ENCODE results near the gene TMEM51.

Gene TMEM51

GRCh38 chr1:15148475-15148874 lies 5.1 kb upstream of the TMEM51 start:
- no peak overlapping the region; a peak in 1 of 22 replicates for H3K4me2 ChIP-seq

GRCh38 chr1:15148941-15149340 lies 4.6 kb upstream of the TMEM51 start:
- no peak for TF ChIP-seq Cebpa-rat (IDR thresholded peaks at IDR 0.05)
- Histone ChIP-seq H3K9me3 (replicated peaks in 1 of 11) (no peaks in the 10 kb centered on the region), H3K4me1 (peaks cover 8 to 32% (median 12%) of the 10 kb centered on the region in 10 experiments; a peak in 18 of 20 replicates), H3K4me3 (no peak overlapping the region), H3K27me3 (peaks cover 18 to 40% (median 39%) of the 10 kb centered on the region in 11 experiments; a peak in 21 of 22 replicates), H3K27ac (no peak overlapping the region), H3K36me3 (no peaks in the 10 kb centered on the region), H3K9ac (no peak overlapping the region), H3K4me2 (no peak overlapping the region), H4K20me1 (peaks cover 0 to 14% (median 6%) of the 10 kb centered on the region in 11 experiments; a peak in 8 of 22 replicates)

More at GRCh38 chr1:15148475-15148874, 5.1 kb upstream of the TMEM51 start:
- H3K4me1 ChIP-seq = peaks cover 7 to 36% (median 11%) of the 10 kb centered on the region in 10 experiments; a peak in 18 of 20 replicates
- H3K27ac ChIP-seq = no peak overlapping the region
- TF ChIP-seq Cebpa-rat (IDR thresholded peaks at IDR 0.05) = no peak
- H3K9me3 ChIP-seq (replicated peaks in 1 of 11) = no peaks in the 10 kb centered on the region
- peaks cover 0 to 14% (median 6%) of the 10 kb centered on the region in 11 experiments; a peak in 8 of 22 replicates for H4K20me1 ChIP-seq
- peaks cover 17 to 36% (median 35%) of the 10 kb centered on the region in 11 experiments; a peak in 20 of 22 replicates for H3K27me3 ChIP-seq
- no peak overlapping the region for H3K4me3 ChIP-seq
- H3K9ac ChIP-seq = no peak overlapping the region
- H3K36me3 ChIP-seq = no peaks in the 10 kb centered on the region

GRCh38 chr1:15150376-15150775 lies 3.2 kb upstream of the TMEM51 start:
- H3K4me2 ChIP-seq = no peak overlapping the region
- peaks cover 24 to 55% (median 53%) of the 10 kb centered on the region in 11 experiments; a peak in 21 of 22 replicates for H3K27me3 ChIP-seq
- H3K36me3 ChIP-seq = no peaks in the 10 kb centered on the region
- no peak for TF ChIP-seq Cebpa-rat (IDR thresholded peaks at IDR 0.05)
- H4K20me1 ChIP-seq = peaks cover 0 to 29% (median 7%) of the 10 kb centered on the region in 11 experiments; a peak in 12 of 22 replicates
- no peaks in the 10 kb centered on the region for H3K9me3 ChIP-seq (replicated peaks in 1 of 11)
- H3K4me1 ChIP-seq = peaks cover 16 to 38% (median 25%) of the 10 kb centered on the region in 10 experiments; a peak in 19 of 20 replicates
- H3K4me3 ChIP-seq = no peak overlapping the region
- H3K27ac ChIP-seq = no peak overlapping the region
- no peak overlapping the region for H3K9ac ChIP-seq

GRCh38 chr1:15151377-15151806 lies 2.2 kb upstream of the TMEM51 start:
- Histone ChIP-seq H3K9me3 (replicated peaks in 1 of 11) (no peaks in the 10 kb centered on the region), H3K4me1 (peaks cover 26 to 44% (median 33%) of the 10 kb centered on the region in 10 experiments), H3K36me3 (no peaks in the 10 kb centered on the region), H3K27me3 (peaks cover 24 to 58% (median 56%) of the 10 kb centered on the region in 11 experiments; a peak in 21 of 22 replicates), H4K20me1 (peaks cover 0 to 39% (median 7%) of the 10 kb centered on the region in 11 experiments; a peak in 12 of 22 replicates), H3K4me3 (no peak overlapping the region), H3K9ac (no peak overlapping the region), H3K27ac (no peak overlapping the region), H3K4me2 (peak overlapping the region in 2 of 11 experiments; percentile 91 to 94; a peak in 4 of 22 replicates)
- no peak for TF ChIP-seq Cebpa-rat (IDR thresholded peaks at IDR 0.05)

- peaks cover 31 to 44% (median 37%) of the 10 kb centered on the region in 10 experiments for H3K4me1 ChIP-seq
- no peaks in the 10 kb centered on the region for H3K36me3 ChIP-seq
- H3K4me2 ChIP-seq = peak overlapping the region in 7 of 11 experiments; percentile 91 to 100 (median 98); a peak in 10 of 22 replicates
- TF ChIP-seq Cebpa-rat (IDR thresholded peaks at IDR 0.05) = no peak
- H3K27ac ChIP-seq = no peak overlapping the region
- peaks cover 0 to 44% (median 7%) of the 10 kb centered on the region in 11 experiments; a peak in 12 of 22 replicates for H4K20me1 ChIP-seq
- no peak overlapping the region for H3K9ac ChIP-seq
- H3K4me3 ChIP-seq = peak overlapping the region in 1 of 10 experiments; percentile 76; a peak in 1 of 20 replicates
- peaks cover 24 to 58% (median 56%) of the 10 kb centered on the region in 11 experiments; a peak in 21 of 22 replicates for H3K27me3 ChIP-seq
- no peaks in the 10 kb centered on the region for H3K9me3 ChIP-seq (replicated peaks in 1 of 11)
These were observed 1.7 kb upstream of the TMEM51 start for GRCh38 chr1:15151871-15152270.

GRCh38 chr1:15152318-15153183 lies 996 bp upstream of the TMEM51 start:
- Histone ChIP-seq H3K4me1 (peaks cover 35 to 50% (median 40%) of the 10 kb centered on the region in 10 experiments), H3K4me2 (peak overlapping the region; percentile 91 to 100 (median 98)), H3K27me3 (peaks cover 24 to 58% (median 56%) of the 10 kb centered on the region in 11 experiments; a peak in 21 of 22 replicates), H4K20me1 (peaks cover 0 to 50% (median 7%) of the 10 kb centered on the region in 11 experiments; a peak in 12 of 22 replicates), H3K36me3 (no peaks in the 10 kb centered on the region), H3K9ac (peak overlapping the region; percentile 53 to 85 (median 71); a peak in 21 of 22 replicates), H3K27ac (peak overlapping the region in 3 of 11 experiments; percentile 39 to 70 (median 63); a peak in 5 of 22 replicates), H3K9me3 (replicated peaks in 1 of 11) (no peaks in the 10 kb centered on the region), H3K4me3 (peak overlapping the region; percentile 63 to 77 (median 69))
- no peak for TF ChIP-seq Cebpa-rat (IDR thresholded peaks at IDR 0.05)

GRCh38 chr1:15153842-15154479 lies 414 bp downstream of the TMEM51 start:
- Histone ChIP-seq H3K27ac (peak overlapping the region in 6 of 11 experiments; percentile 24 to 71 (median 48); a peak in 10 of 22 replicates), H3K9ac (peak overlapping the region; percentile 53 to 85 (median 71)), H3K4me3 (peak overlapping the region; percentile 63 to 77 (median 69)), H3K27me3 (peaks cover 24 to 58% (median 56%) of the 10 kb centered on the region in 11 experiments; a peak in 21 of 22 replicates), H3K36me3 (no peaks in the 10 kb centered on the region), H3K4me1 (peaks cover 44 to 57% (median 48%) of the 10 kb centered on the region in 10 experiments), H3K9me3 (replicated peaks in 1 of 11) (no peaks in the 10 kb centered on the region), H3K4me2 (peak overlapping the region; percentile 91 to 100 (median 98)), H4K20me1 (peaks cover 0 to 64% (median 7%) of the 10 kb centered on the region in 11 experiments; a peak in 12 of 22 replicates)
- TF ChIP-seq Cebpa-rat (IDR thresholded peaks at IDR 0.05) = no peak

- H4K20me1 ChIP-seq = peaks cover 0 to 70% (median 7%) of the 10 kb centered on the region in 11 experiments; a peak in 12 of 22 replicates
- peak overlapping the region; percentile 91 to 100 (median 98) for H3K4me2 ChIP-seq
- H3K9me3 ChIP-seq (replicated peaks in 1 of 11) = no peaks in the 10 kb centered on the region
- H3K4me1 ChIP-seq = peaks cover 48 to 63% (median 52%) of the 10 kb centered on the region in 10 experiments
- H3K36me3 ChIP-seq = no peaks in the 10 kb centered on the region
- TF ChIP-seq Cebpa-rat (IDR thresholded peaks at IDR 0.05) = no peak
- H3K27me3 ChIP-seq = peaks cover 24 to 58% (median 56%) of the 10 kb centered on the region in 11 experiments; a peak in 21 of 22 replicates
- H3K9ac ChIP-seq = peak overlapping the region in 7 of 11 experiments; percentile 64 to 85 (median 73); a peak in 9 of 22 replicates
- peak overlapping the region; percentile 63 to 77 (median 69) for H3K4me3 ChIP-seq
- H3K27ac ChIP-seq = peak overlapping the region in 1 of 11 experiments; percentile 63; a peak in 4 of 22 replicates
These were observed 1.0 kb downstream of the TMEM51 start for GRCh38 chr1:15154480-15155036.
